ENCODE results near the gene DACH1. TPM values are rescaled to one million over a fixed set of nuclear protein-coding genes. Genes with fewer than 3 reads are reported as not detected.

Gene DACH1
- total RNA-seq, 4 donors from 2014 or later = 0.38 to 5.8 (median 2.5) TPM

DNA sequence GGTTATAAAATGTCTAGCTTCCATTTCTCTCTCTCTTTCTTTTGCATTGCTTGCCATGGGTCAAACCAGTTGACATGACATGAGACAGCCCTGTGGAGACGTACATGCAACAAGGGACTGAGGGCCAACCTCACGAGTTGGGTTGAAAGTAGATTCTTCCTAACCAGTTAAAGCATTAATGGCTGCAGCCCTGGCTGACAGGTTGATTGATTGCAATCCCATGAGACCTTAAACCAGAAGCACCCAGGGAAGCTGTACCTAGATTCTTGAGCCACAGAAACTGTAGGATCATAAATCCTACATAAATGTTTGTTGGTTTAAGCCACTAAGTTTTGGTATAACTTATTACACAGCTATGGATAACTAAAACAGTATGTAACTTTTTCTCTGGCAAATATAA, 373.8 kb downstream of the DACH1 start:
- intact Hi-C loops (cut with DNase I; ENCODE audit: low total_unique reads) = no loop called here
- H3K4me3 ChIP-seq (ENCODE audit: low read depth, poor library complexity, severe bottlenecking) = no peak overlapping the region
- DNase-seq (ENCODE audit: low spot score in 2 of 2) = no peak
- 61 to 84% methylated on average over 2 of the region's 2 CpGs for WGBS, 2 donors
- no peak for TF ChIP-seq POLR2A (IDR thresholded peaks at IDR 0.05)

DNA sequence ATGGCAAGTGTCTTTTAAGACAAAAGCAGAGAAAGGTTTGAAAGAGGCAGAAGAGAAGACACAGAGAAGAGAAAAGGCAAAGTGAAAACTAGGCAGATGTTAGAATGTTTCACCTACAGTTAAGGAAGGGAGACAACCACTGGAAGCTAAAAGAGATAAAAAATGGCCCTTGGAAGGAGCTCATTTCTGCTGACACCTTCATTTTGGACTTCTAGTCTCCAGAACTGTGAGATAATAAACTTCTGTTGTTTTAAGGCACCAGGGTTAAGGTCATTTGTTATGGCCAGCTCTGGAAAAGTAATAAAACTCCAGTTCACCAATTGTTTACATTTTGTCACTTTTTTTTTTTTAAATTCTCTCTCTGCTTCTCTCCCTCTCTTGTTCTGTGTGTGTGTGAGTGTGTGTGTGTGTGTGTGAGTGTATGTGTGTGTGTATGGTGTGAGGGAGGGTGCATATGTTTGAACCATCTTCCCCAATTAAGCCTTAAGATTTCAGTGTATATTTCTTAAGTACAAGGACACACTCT, 374.6 kb downstream of the DACH1 start:
- TF ChIP-seq, protein P1, sequence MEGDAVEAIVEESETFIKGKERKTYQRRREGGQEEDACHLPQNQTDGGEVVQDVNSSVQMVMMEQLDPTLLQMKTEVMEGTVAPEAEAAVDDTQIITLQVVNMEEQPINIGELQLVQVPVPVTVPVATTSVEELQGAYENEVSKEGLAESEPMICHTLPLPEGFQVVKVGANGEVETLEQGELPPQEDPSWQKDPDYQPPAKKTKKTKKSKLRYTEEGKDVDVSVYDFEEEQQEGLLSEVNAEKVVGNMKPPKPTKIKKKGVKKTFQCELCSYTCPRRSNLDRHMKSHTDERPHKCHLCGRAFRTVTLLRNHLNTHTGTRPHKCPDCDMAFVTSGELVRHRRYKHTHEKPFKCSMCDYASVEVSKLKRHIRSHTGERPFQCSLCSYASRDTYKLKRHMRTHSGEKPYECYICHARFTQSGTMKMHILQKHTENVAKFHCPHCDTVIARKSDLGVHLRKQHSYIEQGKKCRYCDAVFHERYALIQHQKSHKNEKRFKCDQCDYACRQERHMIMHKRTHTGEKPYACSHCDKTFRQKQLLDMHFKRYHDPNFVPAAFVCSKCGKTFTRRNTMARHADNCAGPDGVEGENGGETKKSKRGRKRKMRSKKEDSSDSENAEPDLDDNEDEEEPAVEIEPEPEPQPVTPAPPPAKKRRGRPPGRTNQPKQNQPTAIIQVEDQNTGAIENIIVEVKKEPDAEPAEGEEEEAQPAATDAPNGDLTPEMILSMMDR (IDR thresholded peaks at IDR 0.05) = no peak
- TF ChIP-seq POLR2A (IDR thresholded peaks at IDR 0.05) = no peak
- no peak for DNase-seq (ENCODE audit: low spot score in 2 of 2)
- H3K4me3 ChIP-seq (ENCODE audit: low read depth, poor library complexity, severe bottlenecking) = no peak overlapping the region
- intact Hi-C loops (cut with DNase I; ENCODE audit: low total_unique reads) = no loop called here

DNA sequence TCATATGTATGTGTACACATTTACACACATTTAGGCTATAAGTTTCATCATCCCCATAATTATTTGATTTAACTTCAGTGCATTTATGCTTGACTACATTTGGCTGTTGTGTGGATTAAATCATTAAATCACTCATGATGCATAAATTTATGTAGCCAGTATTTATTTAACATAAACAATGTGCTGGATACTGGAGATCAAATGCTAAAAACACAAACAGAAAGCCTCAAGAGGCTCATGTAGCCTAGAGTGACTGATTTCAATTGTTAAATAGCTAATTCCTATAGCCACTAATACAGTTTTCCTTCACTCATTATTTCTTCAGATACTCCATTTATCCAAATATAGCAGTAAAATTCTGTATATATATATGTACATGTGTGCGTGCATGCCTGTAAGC, 376.0 kb downstream of the DACH1 start:
- no peak for TF ChIP-seq POLR2A (IDR thresholded peaks at IDR 0.05)
- TF ChIP-seq, protein P1 (IDR thresholded peaks at IDR 0.05) = no peak
- DNase-seq (ENCODE audit: low spot score in 2 of 2) = no peak
- intact Hi-C loops (cut with DNase I; ENCODE audit: low total_unique reads) = no loop called here
- H3K4me3 ChIP-seq (ENCODE audit: low read depth, poor library complexity, severe bottlenecking) = no peak overlapping the region
- 78 to 85% methylated on average over 1 of the region's 1 CpG for WGBS, 2 donors

DNA sequence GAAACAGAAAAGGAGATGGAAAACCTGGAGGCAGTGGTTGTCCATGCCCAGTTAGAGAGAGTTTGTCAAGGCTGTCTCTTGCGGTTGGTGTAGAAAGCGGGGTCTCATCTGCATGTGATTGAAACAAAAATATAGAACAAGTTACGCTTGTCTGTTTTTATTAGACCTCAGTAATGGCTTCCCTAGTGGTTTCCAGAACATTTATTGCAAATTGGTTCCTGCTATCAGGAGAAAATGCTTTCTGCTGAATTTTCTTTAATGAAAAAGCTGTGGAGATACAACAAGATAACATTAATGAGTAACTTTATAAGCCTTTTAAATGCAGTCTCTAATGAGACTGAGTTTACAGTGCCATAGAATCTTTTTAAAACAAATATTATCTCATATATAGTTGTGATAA, 378.0 kb downstream of the DACH1 start:
- no peak for TF ChIP-seq POLR2A (IDR thresholded peaks at IDR 0.05)
- TF ChIP-seq, protein P1 (IDR thresholded peaks at IDR 0.05) = no peak
- no peak overlapping the region for H3K4me3 ChIP-seq (ENCODE audit: low read depth, poor library complexity, severe bottlenecking)
- no peak for DNase-seq (ENCODE audit: low spot score in 2 of 2)
- intact Hi-C loops (cut with DNase I; ENCODE audit: low total_unique reads) = no loop called here
- 91 to 95% methylated on average over 3 of the region's 3 CpGs for WGBS, 2 donors

DNA sequence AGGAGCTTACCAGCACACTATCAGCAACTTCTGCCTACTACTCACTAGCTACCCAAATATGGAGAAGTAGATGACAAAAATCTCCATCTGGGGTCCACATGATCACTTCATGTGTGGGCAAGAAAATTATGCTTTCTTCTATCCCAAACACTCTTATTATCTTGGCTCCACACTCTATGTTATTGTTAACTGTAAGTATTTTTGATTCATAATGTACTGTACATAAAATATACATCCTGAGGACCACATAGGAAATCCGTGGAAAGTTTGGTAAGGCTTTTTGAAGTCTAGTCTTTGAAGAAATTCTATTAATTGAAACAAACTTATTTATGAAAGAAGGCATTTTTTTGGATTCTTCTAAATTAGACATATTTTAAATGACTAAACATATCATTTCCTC, 378.8 kb downstream of the DACH1 start:
- no peak overlapping the region for H3K4me3 ChIP-seq (ENCODE audit: low read depth, poor library complexity, severe bottlenecking)
- DNase-seq (ENCODE audit: low spot score in 2 of 2) = no peak
- WGBS, 2 donors = 44 to 55% methylated on average over 1 of the region's 1 CpG
- no peak for TF ChIP-seq POLR2A (IDR thresholded peaks at IDR 0.05)
- TF ChIP-seq, protein P1 (IDR thresholded peaks at IDR 0.05) = no peak
- intact Hi-C loops (cut with DNase I; ENCODE audit: low total_unique reads) = no loop called here

DNA sequence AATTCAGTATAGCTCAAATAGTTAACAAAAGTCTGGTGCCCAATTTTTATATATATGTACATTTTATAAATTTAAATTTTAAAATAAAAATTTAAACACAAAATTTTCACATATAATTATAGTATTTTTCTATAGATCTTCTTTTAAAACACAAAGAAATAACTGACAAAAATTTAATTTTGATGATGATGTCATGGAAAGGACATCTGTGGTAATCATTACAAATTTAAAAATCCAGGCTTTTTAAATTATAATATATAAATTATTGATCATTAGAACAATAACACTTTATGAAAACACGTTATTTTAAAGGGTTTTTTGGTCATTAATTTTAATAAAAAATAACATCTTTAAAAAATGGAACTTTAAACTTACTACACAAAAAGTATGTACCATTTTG, 381.1 kb downstream of the DACH1 start:
- intact Hi-C loops (cut with DNase I; ENCODE audit: low total_unique reads) = no loop called here
- H3K4me3 ChIP-seq (ENCODE audit: low read depth, poor library complexity, severe bottlenecking) = no peak overlapping the region
- whole genome bisulfite sequencing, 2 donors = 72 to 81% methylated on average over 1 of the region's 1 CpG
- no peak for DNase-seq (ENCODE audit: low spot score in 2 of 2)
- no peak for TF ChIP-seq POLR2A (IDR thresholded peaks at IDR 0.05)
- TF ChIP-seq, protein P1 (IDR thresholded peaks at IDR 0.05) = no peak

Data from lower leg skin (tissue), 4 donors.